ENCODE measurements around the gene MED26.

DNA sequence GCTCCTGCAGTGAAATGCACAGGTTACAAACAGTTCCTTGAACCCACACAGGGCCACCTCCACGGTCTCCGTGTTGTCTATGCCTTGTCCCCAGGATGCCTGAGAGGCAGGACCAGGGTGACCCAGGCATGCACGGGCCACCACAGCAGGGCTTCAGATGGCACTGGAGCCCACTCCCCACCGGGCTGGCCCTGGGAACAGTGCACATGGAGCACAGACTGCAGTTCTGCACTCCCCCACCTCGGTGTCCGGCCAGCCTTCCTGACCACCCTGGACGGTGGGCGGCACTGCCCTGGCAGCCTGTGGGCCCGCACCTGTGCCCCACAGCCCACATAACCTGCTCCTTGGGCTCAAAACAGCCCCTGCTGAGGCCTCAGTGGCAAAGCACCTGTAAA is 41.5 kb downstream of the MED26 start:
- TF ChIP-seq, protein P1, sequence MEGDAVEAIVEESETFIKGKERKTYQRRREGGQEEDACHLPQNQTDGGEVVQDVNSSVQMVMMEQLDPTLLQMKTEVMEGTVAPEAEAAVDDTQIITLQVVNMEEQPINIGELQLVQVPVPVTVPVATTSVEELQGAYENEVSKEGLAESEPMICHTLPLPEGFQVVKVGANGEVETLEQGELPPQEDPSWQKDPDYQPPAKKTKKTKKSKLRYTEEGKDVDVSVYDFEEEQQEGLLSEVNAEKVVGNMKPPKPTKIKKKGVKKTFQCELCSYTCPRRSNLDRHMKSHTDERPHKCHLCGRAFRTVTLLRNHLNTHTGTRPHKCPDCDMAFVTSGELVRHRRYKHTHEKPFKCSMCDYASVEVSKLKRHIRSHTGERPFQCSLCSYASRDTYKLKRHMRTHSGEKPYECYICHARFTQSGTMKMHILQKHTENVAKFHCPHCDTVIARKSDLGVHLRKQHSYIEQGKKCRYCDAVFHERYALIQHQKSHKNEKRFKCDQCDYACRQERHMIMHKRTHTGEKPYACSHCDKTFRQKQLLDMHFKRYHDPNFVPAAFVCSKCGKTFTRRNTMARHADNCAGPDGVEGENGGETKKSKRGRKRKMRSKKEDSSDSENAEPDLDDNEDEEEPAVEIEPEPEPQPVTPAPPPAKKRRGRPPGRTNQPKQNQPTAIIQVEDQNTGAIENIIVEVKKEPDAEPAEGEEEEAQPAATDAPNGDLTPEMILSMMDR (IDR thresholded peaks at IDR 0.05 in 2 of 3, conservative IDR thresholded peaks at IDR 0.05 in 1 of 3; ENCODE audit: control insufficient read depth in 2 of 3, extremely low read depth in 1 of 3, insufficient read depth in 1 of 3, low read depth in 3 of 3, low read length in 3 of 3): no peak
- TF ChIP-seq CREB1 (IDR thresholded peaks at IDR 0.05; ENCODE audit: low read depth) (no peak), HDAC2 (IDR thresholded peaks at IDR 0.05) (no peak), YY1 (IDR thresholded peaks at IDR 0.05; ENCODE audit: low read depth, low read length) (no peak)

Measured in GM12878 (cell line).